GM19395 (cell line): Measurements from ENCODE around the gene RPS28.
"Not testable (repeated sequence)": the region's sequence is repeated elsewhere in the genome, so short reads cannot be mapped to it uniquely, and the experiment has no call there.

Experiments
- ATAC-seq: cut with Tn5 transposase; IDR thresholded peaks from one replicate; pipeline ENCODE4 v1.9.1; 2021; ENCODE audit warnings: mild to moderate bottlenecking, moderate library complexity; ENCODE audit not compliant: unreplicated experiment

RPS28 gene

GRCh38 chr19:8340341-8341096 lies 19.2 kb downstream of the RPS28 start:
- no peak for ATAC-seq

- not testable (repeated sequence) for ATAC-seq
These were observed 20.2 kb downstream of the RPS28 start for GRCh38 chr19:8341504-8341903.

GRCh38 chr19:8342316-8342683 lies 21.0 kb downstream of the RPS28 start:
- no peak for ATAC-seq

- peak; percentile 88 for ATAC-seq
These were observed 21.6 kb downstream of the RPS28 start, which contains the start of gene KANK3 for GRCh38 chr19:8342684-8343482. KANK3 (minus strand) TSS chr19:8343262; CDS start chr19:8337828, 5,434 bp downstream.

- no peak for ATAC-seq
These were observed 22.2 kb downstream of the RPS28 start for GRCh38 chr19:8343483-8343844.

- ATAC-seq: not testable (repeated sequence)
These were observed 28.5 kb downstream of the RPS28 start for GRCh38 chr19:8349629-8350372.

GRCh38 chr19:8352134-8352827 lies 31.0 kb downstream of the RPS28 start:
- ATAC-seq: no peak

- ATAC-seq: not testable (repeated sequence)
These were observed 31.5 kb downstream of the RPS28 start for GRCh38 chr19:8352845-8353244.

GRCh38 chr19:8355631-8356402 lies 34.5 kb downstream of the RPS28 start:
- ATAC-seq: no peak

- no peak for ATAC-seq
These were observed 35.8 kb downstream of the RPS28 start for GRCh38 chr19:8357007-8357521.

GRCh38 chr19:8358948-8359347 lies 37.7 kb downstream of the RPS28 start:
- ATAC-seq: no peak

- ATAC-seq: no peak
These were observed 38.9 kb downstream of the RPS28 start for GRCh38 chr19:8360196-8360595.

GRCh38 chr19:8361921-8362793 lies 40.9 kb downstream of the RPS28 start:
- no peak for ATAC-seq

- no peak for ATAC-seq
These were observed 42.8 kb downstream of the RPS28 start, which contains the start of gene ANGPTL4 for GRCh38 chr19:8363803-8364771. ANGPTL4 (plus strand) TSS chr19:8364155; CDS start chr19:8364322, 167 bp downstream.

- no peak for ATAC-seq
These were observed 44.9 kb downstream of the RPS28 start for GRCh38 chr19:8366121-8366581.

- ATAC-seq: no peak
These were observed 45.6 kb downstream of the RPS28 start for GRCh38 chr19:8366961-8367326.

GRCh38 chr19:8367327-8368001 lies 46.2 kb downstream of the RPS28 start:
- ATAC-seq: no peak
